Epithelial cell of proximal tubule (primary cell): ENCODE data around the gene UTF1. TPM values are rescaled to one million over a fixed set of nuclear protein-coding genes. Genes with fewer than 3 reads are reported as not detected.

ENCODE experiments used
- DNase-seq: peaks from one replicate; pipeline ENCODE4 v3.0.0-alpha.2; 2011; ENCODE audit warnings: low read depth
- H3K4me3 ChIP-seq: 2 replicates; pipeline ENCODE4 v1.5.1; 2011; ENCODE audit warnings: low read depth, mild to moderate bottlenecking, low read length
- total RNA-seq: library from RNA; depleted of rRNA; stranded (reverse); fragments of >200 nt; gene quantifications from 2 replicates; pipeline ENCODE4 v1.2.3, GENCODE V29; 2015
- TF ChIP-seq, protein P1 (sequence below): conservative IDR thresholded peaks from 2 replicates; pipeline ENCODE4 v1.5.1; 2012; ENCODE audit warnings: low read depth, mild to moderate bottlenecking, low read length

Gene UTF1
- total RNA-seq, 1 donor from 2014 or later: not detected

DNA sequence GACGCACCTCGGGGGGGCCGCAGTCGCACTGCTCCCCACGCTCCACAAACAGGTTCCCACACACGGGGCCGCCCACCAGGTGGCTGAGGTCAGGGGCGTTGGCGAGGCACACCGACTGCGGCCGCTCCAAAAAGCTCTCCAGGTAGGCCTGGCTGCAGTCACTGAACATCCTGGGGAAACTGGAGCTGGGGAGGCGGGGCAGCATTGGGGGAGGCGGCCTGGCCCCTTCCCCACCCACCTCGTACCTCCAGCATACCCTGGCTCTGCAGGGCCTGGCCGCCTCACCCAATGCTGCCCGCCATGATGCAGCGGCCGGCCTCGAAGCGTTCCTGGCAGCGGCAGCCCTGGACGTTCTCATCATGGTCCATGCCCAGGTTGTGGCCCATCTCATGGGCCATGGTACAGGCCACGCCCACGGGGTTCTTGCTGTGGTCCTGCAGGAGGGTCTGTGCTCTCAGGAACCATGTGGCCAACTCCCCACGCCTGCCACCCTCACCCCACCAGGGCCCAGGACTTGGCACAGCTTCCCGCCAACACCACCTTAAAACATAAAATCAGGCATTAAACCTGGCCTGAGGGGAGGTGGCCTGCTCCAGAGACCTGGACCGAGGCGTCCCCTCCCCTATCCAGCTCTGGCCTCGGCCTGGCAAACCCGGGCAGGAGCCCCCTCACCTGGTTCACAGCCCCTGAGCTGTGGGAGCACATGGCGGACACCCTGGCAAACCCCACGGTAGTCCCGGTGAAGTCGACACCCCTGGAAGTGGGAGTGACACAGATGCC lies 41.7 kb downstream of the UTF1 start:
- H3K4me3 ChIP-seq: no peak overlapping the region
- TF ChIP-seq, protein P1, sequence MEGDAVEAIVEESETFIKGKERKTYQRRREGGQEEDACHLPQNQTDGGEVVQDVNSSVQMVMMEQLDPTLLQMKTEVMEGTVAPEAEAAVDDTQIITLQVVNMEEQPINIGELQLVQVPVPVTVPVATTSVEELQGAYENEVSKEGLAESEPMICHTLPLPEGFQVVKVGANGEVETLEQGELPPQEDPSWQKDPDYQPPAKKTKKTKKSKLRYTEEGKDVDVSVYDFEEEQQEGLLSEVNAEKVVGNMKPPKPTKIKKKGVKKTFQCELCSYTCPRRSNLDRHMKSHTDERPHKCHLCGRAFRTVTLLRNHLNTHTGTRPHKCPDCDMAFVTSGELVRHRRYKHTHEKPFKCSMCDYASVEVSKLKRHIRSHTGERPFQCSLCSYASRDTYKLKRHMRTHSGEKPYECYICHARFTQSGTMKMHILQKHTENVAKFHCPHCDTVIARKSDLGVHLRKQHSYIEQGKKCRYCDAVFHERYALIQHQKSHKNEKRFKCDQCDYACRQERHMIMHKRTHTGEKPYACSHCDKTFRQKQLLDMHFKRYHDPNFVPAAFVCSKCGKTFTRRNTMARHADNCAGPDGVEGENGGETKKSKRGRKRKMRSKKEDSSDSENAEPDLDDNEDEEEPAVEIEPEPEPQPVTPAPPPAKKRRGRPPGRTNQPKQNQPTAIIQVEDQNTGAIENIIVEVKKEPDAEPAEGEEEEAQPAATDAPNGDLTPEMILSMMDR: no peak
- DNase-seq: no peak

GRCh38 chr10:133272301-133272963 lies 42.4 kb downstream of the UTF1 start:
- H3K4me3 ChIP-seq: no peak overlapping the region
- no peak for DNase-seq
- TF ChIP-seq, protein P1: no peak

- DNase-seq: no peak
- TF ChIP-seq, protein P1: no peak
- no peak overlapping the region for H3K4me3 ChIP-seq
Measured at GRCh38 chr10:133272964-133273420, 43.0 kb downstream of the UTF1 start.

- TF ChIP-seq, protein P1: no peak
- no peak for DNase-seq
- H3K4me3 ChIP-seq: no peak overlapping the region
Measured at GRCh38 chr10:133273534-133274143, 43.6 kb downstream of the UTF1 start.

- TF ChIP-seq, protein P1: no peak
- no peak for DNase-seq
- H3K4me3 ChIP-seq: no peak overlapping the region
Measured at GRCh38 chr10:133274751-133275683, 45.0 kb downstream of the UTF1 start.

- DNase-seq: no peak
- H3K4me3 ChIP-seq: no peak overlapping the region
- TF ChIP-seq, protein P1: no peak
Measured at GRCh38 chr10:133275684-133276092, 45.7 kb downstream of the UTF1 start.
